Left lobe of liver (tissue), 2 donors: Measurements from ENCODE around the gene RENBP. TPM values are rescaled to one million over a fixed set of nuclear protein-coding genes. Genes with fewer than 3 reads are reported as not detected.

Experiments
- ATAC-seq: fragments of 200-7000 bp; cut with Tn5 transposase; one replicate; pipeline ENCODE4 v1.9.1; 2020; ENCODE audit warnings: mild to moderate bottlenecking, moderate library complexity
- DNase-seq: peaks from one replicate; pipeline ENCODE4 v3.0.0-alpha.2; 2020; ENCODE audit warnings: low spot score
- total RNA-seq: library from RNA; stranded (reverse); gene quantifications from one replicate; pipeline ENCODE4 v1.2.1, GENCODE V29; 2021
- donor health status: DM: no; HTN: no; CAD: no; lungs with moderate emphysema.
- donor health status: DM: no; HTN: yes; CAD: no.

Gene RENBP
- 5.5 TPM for total RNA-seq

DNA sequence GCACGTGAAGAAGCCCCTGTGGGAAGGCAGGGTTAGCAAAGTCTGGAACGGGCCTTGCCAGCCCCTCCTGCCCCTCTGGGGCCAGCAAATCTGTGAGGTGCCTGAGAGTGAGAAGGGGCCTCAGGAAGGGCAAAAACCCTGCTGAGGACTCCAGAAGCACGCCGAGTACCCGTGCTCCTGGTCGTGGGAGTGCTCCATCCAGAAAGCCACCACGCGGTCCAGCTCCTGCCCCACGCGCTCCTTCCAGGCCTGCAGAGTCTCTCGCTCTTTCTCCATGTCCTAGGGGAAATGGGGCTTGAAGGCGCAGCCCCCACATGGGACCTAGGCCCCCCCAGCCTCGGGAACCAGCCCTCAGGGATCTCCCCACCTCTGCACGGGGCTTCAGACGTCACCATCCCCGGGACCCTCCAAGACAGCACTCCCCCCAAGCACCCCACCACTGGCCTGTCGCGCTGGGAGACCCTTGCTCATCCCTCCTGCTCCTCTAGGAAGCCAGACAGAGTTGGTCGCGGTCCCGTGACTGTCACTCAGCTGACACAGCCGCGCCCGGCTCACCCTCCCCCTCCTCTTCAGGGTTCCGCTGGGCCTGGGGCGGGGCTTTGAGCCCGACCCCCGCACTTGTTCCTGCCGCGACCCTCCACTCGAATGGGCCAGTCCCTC, at the start of gene RENBP:
Gene RENBP, minus strand, starts transcription at position 504 of the 660 bp plus-strand sequence. Its CDS starts 33 bp downstream, at position 471.
- ATAC-seq (peak; percentile 31), DNase-seq (no peak)

DNA sequence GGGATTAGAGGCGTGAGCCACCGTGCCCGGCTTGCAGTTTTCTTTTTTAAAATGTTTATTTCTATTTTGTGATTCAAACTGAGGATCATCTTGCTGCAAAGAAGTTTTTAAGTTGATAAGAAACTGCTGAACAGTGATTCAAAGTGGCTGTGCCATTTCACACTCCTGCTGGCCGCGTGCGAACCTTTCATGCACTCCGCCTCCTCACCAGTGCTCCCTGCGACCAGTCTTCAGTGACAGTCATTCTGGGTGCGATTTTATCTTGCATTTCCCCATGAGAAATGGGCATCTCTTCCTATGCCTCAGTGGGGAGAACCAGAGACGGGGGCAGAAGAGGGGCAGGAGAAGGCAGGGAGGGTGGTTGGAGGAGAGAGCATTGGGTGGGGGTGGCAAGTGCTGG, 49.5 kb upstream of the RENBP start:
- ATAC-seq: no peak

DNA sequence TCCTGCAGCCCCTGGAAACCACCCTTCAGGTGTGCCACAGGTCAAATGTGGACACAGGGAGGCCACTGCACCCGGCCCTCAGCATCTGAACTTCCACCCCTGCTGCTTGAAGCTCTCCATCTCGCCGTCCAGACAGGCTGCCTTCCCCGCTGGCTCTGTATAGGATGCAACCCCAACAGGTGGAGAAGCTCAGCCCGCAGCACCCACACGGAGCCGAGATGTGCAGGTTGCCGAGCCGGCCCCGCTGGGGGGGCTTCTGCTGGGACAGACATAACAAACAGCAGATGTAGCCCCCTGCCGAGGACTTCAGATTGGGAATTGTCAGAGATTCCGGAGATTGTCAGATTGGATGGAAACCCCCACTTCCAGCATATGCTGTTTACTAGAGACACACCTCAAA, 48.6 kb upstream of the RENBP start:
- ATAC-seq (no peak), DNase-seq (no peak)

More for the DNA sequence above, 49.5 kb upstream of the RENBP start:
- DNase-seq: no peak

DNA sequence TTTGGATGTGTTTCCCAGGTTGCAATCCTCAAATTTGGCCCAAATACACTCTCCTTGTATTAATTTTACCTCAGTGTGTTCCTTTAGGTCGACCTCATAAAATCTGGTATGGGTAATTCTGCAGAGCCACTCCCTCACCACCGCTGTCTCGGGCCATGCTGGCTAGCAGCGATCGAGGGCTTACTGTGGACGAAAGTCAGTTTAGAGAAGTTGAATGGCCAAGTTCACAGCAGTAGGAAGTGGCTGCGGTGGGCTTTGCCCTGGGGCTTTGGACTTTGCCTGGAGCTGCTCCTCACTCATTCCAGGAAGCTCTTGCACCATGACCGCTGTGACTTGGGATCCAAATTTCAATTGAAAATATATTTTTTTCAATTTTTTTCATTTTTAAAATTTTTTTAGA, 47.7 kb upstream of the RENBP start:
- ATAC-seq (no peak), DNase-seq (no peak)

DNA sequence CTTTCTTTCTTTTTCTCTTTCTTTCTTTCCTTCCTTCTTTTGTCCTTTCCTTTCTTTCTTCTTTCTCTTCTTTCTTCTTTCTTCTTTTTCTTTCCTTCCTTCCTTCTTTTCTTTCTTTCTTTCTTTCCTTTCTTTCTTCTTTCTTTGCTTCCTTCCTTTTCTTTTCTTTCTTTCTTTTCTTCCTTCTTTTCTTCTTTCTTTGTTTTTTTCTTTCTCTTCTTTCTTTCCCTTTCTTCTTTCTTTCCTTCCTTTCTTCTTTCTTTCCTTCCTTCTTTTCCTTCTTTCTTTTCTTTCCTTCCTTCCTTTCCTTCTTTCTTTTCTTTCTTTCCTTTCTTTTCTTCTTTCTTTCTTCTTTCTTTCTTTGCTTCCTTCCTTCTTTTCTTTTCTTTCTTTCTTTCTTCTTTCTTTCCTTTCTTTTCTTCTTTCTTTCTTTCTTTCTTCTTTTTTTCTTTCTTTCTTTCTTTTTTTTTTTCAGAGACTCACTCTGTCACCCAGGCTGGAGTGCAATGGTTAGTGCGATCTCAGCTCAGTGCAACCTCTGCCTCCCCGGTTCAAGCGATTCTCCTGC, 46.7 kb upstream of the RENBP start:
- ATAC-seq (no peak), DNase-seq (no peak)

DNA sequence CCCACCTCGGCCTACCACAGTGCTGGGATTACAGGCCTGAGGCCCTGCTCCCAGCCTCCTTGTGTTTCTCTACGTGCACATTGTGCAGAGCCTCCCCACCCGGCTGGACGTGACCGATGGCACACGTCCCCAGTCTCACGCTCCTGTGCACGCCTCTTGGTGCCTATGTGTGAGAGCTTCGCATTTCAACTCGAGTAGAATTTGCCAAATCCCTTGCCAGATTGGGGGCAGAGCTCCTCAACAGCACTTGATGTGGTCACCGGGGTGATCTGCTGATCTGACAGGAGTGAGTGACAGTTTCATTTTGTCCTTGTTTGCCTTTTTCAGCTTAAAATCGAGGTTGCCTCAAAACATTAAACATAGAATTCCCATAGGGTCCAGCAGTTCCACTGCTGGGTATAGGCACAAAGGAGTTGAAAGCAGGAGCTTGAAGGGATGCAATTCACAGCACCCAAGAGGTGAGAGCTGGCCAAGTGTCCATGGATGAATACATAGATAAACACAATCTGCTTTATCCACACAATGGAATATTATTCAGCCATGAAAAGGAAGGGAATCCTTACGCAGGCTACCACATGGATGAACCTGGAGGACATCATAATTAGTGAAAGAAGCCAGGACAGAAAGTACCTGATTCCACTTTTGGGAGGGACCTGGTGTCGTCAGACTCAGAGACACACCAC, 45.7 kb upstream of the RENBP start:
- no peak for ATAC-seq
- DNase-seq: no peak

DNA sequence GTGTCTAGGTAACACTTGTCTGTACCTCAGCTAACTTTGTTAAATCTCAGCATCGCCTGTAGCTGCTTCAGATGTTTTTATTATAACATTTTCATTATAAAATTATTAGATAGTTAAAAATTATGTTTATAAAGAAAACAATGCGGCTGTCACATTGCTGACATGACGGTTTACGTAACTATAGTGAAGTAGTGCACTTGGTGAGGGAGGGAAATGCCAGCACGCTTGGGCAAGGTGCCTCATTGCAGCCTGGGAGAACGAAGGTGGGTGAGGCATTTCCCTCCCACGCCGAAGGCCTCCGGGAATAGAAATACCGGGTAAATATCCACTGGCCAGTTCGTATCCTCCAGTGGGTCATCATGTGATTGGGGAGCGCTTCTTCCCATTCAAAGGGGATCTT, 44.0 kb upstream of the RENBP start:
- no peak for ATAC-seq
- DNase-seq: no peak

DNA sequence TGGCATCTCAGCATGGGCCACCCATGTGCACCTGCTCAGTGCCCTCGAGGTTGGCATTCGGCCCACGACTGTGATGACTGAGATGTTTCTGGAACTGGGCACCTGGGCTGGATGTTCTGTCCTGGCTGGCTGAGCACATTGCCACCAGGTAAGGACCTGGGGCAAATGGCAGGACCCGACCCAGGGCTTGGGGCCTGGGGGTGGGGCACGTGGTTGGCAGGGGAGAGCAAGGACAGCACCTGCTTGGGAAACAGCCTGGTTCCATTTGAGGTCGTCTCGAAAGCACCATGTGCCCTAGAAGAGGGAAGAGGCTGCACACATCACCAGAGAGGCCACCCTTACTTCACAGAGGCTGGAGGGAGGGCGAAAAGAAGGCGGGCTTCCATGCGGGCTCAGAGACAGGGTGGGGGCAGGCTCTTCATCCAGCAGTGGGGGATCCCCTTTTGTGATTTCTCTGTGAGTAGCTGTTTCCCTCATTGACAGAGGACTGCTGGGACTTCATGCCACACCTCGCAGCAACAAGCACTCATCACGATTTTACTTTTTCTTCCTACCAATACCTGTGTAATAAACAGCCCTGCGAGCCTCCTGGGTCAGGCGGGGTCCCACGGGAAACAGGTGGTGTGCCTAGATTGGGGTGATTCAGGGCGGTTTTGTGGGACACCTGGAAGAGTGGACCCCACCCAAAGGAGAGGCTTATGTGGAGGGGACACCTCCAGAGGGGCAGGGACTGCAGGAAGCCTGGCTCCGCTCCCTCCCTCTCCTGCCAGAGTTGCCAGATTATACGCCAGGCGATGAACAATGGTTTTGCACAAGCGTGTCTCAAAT, 40.1 kb upstream of the RENBP start:
- peak; percentile 57 for ATAC-seq
- DNase-seq: peak; percentile 80

DNA sequence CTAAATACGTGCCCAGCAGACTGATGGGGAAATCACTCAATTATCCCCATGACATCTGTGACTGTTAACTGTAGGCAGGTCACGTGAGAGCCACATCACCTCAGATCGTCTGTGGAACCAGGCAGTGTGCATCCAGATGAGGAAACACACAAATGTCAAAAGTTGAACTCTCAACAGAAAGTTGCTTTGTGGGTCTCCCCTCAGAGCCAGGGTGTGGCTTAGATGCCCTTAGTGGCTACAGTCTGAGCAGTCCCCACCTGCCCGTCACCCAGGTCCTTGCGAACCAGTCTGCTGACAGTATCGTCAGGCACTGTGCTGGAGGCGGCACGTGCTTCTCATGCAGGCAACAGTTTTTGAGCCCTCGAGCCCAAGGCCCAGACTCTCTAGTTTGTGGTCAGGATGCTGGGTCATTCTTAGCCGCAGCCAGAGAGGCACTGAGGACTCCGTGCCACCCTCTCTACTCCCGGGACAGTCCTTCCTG, 38.9 kb upstream of the RENBP start:
- DNase-seq (no peak), ATAC-seq (no peak)

DNA sequence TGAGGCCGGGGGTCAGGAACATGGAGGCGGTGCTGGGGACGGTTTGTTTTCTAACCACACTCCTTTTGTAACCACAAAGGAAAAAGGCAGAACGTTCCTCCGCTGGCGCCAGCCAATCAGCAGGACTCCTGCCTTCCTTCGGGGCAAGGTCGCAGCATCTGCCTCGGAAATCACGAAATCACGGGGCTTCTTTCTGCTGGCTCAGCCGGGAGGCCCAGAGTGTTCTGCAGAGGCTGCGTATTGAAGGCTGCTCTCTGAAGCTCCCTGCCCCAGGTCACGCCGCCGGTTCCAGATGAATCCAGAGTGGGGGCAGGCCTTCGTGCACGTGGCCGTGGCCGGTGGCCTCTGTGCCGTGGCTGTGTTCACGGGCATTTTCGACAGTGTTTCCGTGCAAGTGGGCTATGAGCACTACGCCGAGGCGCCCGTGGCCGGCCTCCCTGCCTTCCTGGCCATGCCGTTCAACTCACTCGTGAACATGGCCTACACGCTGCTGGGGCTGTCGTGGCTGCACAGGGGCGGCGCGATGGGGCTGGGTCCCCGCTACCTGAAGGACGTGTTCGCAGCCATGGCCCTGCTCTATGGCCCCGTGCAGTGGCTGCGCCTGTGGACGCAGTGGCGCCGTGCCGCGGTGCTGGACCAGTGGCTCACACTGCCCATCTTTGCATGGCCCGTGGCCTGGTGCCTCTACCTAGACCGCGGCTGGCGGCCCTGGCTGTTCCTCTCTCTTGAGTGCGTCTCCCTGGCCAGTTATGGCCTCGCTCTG, 37.5 kb upstream of the RENBP start:
- DNase-seq (no peak), ATAC-seq (no peak)

DNA sequence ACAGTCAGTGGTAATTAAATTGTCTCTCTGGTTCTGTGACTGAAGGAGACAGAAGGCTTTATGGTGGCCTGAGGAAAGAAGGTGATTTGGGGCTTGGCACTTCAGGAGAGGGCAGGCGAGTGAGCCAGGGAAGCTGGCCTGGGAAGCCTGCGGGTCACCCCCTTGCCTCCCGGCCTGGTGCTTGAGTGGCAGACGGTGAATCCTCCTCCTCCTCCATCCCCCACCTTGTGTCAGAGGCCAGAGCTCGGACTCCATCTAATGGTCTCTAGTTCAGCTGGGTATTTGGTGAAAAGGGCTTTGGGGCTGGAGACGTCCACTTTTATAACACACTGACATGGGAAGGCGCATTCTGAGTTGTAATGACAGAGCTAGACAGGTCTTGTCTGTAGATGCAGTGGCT, 36.8 kb upstream of the RENBP start:
- DNase-seq: no peak
- ATAC-seq: no peak

DNA sequence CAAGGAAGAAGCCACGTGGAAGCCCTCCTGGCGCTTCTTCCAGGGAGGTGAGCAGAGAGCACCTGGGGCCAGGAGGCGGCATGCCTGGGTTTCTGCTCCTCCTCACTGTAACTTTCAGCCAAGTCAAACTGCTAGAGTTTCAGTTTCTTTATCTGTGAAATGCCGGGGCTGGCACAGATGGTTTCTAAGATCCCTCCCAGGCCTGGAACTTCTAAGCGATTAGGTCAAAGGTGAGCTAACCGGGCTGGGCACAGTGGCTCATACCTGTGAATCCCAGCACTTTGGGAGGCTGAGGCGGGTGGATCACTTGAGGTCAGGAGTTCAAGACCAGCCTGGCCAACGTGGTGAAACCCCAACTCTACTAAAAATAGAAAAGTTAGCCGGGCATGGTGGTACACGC, 36.0 kb upstream of the RENBP start:
- peak; percentile 75 for ATAC-seq
- peak; percentile 55 for DNase-seq

DNA sequence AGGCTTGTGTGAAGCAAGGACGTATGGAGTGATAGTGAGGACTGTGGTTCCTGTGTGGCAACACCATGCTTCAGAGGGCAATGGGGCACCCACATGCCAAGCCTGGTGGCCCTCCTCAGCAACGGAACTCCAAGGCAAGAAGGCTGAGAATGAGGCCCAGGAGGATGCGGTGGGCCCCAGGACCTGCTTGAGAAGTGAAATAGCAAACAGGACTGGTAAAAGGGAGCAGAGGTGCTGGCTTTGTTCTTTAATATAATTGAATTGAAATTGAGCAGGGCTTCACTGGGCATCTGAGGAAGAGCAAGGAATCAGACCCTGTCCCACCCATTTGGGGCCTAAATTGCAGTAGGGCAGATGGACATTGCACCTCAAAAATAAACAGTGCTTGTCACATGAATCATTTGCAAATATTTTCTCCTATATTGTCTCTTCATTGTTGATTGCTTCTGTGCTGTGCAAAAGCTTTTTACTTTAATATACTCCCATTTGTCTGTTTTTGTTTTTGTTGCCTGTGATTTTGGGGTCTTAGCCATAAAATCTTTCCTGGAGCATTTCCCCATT, 30.4 kb upstream of the RENBP start:
- no peak for ATAC-seq
- no peak for DNase-seq

DNA sequence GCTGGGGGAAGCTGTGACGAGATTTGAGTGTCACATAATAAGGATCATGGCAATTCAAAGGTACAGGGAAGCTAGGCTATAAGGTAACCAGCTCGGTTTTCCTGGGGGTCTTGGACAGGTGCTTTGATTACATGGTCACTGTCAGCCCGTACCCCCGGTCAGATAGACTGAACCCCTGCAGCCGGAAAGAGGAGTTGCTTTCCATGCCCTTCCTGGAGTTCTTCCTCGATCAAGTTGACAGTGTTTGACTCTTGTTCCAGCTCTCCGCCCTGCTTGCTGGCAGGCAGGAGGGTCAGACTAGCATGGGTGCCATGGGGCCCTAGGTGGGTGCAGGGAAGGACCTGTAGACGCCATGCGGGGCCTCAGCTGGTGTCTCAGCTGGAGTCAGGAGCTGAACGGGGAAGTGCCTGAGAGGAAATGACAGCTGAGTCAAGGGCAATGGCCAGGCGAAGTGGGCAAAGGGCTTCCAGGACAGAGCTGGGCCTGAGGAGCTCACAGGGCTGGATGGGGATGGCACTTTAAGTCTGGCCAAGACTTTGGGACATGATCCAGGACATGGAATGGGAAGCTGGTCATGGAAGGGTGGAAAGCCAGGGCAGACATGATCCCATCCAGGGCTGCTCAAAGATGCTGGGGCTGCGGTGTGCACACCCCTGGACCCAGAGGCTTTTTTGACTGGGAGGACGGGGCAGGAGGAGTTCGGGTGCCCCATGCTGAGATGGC, 29.7 kb upstream of the RENBP start:
- ATAC-seq: no peak
- DNase-seq: no peak

DNA sequence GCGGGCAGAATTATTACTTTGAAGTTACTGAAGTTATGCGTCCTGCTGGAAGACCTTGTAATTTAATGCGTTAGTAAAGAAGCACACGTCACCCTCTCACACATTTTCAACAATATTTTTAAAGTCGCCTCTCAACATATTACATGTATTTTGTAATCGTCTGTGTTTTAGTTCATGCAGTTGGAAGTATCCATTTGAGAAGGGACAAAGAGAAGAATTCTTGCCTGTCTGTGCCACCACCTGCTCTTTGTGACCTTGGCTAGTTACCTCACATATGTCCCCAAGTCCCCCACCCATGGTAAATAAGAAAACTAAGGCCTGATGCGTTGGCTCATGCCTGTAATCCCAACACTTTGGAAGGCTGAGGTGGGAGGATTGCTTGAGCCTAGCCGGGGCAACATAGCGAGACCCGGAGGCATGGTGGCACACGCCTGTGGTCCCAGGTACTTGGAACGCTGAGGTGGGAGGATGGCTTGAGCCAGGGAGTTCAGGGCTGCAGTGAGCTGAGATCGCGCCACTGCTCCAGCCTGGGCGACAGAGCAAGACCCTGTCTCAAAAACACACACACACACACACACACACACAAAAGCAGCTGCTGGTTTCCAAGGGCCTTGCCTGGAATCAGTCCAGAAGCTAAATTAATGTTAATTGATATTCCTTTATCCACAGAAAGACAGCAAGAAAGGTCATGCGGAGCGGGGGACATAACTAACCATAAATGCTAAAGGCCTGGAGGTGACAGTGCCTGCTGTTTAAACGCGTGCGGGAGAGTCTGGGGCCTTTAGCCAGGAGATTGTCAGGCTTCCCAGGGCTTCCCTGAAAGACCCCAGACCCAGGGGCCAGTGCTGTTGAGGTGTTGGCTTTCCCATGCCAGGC, 28.9 kb upstream of the RENBP start:
- ATAC-seq: no peak
- DNase-seq: no peak

DNA sequence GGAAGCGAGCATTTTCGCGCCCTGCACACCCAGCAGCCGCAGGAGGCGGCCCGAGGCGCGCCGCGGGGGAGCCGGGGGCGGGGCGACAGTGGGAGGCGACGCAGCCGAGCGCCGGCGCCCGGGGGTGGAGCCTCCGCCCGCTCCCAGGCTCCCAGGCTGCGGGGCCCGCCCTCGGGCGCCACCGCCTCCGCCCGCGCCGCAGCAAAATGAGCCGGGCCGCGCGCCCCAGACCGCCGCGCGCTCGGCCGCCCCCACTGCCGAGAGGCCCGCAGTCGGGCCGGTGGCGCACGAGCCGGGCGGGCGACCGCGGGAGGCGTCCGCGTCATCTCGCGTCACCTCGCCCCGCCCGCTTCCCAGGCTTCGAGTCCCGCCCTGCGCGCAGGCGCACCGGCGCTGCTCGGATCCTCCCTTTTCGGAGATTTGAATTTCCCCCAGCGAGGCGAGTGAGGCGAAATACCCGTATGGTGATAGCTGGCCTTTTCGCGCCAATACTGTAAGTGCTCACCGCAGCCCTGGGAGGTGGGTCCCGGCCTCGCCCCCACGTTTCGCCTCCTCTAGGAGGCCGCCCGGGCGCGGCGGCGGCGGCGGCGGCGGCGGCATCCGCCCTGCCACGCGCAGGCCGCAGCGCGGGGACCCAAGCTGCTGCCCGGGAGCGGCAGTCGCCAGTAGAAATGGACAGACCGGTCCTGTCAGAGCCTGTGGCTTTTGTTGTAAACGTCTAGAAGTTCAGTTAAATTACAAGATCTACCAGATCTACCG, 28.1 kb upstream of the RENBP start, which contains the start of gene TMEM187:
Gene TMEM187, plus strand, starts transcription at position 387 of the 759 bp plus-strand sequence. CDS start 9,309 bp downstream, outside the sequence.
- ATAC-seq (peak; percentile 63), DNase-seq (peak; percentile 86)

DNA sequence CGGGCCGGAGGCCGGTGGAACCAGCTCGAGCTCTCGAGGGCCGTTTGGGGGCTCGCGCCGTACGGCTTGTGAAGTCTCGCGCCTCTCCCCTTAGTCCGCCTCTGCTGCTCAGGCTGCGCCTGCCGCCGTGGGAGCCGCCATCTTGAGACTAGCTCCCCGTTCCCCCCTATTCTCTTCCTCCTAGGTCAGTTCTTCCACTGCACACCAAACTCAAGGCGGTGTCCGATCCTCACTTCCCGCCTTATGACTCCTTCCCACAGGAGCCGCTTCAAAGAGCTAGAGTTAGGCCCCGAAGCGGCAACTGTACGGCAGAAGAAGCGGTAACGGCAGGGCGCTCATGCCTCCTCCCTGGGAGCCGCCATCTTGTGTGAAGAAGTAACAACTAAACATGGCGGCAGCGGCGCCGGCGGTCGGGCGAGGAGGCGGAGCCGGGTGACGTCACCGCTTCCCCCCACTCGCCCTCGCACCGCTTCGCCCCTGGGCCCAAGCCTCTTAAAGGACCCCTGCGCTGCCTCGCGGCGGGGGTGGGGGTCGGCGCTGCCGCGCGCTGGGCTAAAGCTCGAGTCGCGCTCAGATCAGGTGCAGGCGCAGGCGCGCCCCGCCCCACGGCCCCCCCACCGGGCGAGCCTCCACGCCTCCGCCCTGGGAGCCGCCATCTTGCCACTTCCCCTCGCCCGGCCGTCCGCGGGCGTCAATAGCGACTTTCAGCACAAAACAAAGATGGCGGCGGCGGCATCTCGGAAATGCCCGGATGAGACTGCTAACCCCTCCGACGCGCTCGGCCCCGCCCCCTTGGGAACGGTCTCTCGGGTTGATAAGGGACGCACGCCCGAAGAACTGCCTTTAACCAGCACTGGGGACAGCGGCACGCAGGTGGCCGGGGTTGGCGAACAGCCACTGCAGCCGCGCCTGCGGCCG, 27.3 kb upstream of the RENBP start, which contains the start of gene HCFC1:
Gene HCFC1, minus strand, starts transcription at position 369 of the 918 bp plus-strand sequence. CDS start 978 bp downstream, outside the sequence.
- peak; percentile 64 for ATAC-seq
- DNase-seq: peak; percentile 89
